Erythroblast (primary cell): ENCODE results near the gene KIRREL3.

Source experiments
- DNase-seq, 2 experiments: peaks; one replicate each; lab custom pipeline; 2025; lab: John Stamatoyannopoulos, UW
- GATA1 ChIP-seq: IDR thresholded peaks from 2 replicates; pipeline ENCODE4 v1.6.1; 2011; ENCODE audit warnings: low read depth, mild to moderate bottlenecking, control low read depth, low read length, moderate library complexity
- POLR2A ChIP-seq: IDR thresholded peaks from 2 replicates; pipeline ENCODE4 v1.6.1; 2011; ENCODE audit warnings: mild to moderate bottlenecking, low read length

The KIRREL3 gene

DNA sequence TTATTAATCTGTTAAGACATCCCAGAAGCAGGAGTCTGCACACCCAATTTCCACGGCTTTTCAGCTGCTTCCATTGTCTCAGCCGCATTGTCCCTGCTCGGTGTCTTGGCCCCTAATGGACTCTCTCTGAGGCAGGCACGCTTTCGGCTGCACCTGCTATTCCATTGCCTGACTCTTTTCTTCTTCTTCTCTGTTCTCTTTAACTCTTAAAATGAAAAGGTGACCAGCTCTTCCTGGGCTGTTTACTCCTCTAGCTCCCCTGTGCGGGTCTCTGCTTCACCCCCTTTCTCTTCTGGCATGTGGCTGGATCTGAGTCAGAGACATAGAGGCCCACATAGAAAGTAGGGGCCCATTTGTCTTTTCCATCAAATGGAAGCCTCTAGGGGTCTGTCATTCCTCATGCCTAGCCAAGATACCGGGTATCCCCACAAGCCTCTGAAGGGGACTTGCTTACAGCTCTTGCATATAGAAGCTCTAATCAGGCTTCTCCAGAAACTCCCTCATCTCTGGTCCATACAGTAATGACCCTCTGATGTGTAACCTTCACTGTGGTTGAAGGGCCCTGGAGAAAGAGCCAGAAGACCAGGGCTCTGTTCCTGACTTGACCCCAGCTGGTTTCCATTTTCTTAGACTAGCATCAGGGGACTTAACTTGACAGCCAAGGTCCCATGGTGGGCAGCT lies 401.2 kb downstream of the KIRREL3 start:
- TF ChIP-seq POLR2A (no peak), GATA1 (no peak)
- DNase-seq, result no peak

DNA sequence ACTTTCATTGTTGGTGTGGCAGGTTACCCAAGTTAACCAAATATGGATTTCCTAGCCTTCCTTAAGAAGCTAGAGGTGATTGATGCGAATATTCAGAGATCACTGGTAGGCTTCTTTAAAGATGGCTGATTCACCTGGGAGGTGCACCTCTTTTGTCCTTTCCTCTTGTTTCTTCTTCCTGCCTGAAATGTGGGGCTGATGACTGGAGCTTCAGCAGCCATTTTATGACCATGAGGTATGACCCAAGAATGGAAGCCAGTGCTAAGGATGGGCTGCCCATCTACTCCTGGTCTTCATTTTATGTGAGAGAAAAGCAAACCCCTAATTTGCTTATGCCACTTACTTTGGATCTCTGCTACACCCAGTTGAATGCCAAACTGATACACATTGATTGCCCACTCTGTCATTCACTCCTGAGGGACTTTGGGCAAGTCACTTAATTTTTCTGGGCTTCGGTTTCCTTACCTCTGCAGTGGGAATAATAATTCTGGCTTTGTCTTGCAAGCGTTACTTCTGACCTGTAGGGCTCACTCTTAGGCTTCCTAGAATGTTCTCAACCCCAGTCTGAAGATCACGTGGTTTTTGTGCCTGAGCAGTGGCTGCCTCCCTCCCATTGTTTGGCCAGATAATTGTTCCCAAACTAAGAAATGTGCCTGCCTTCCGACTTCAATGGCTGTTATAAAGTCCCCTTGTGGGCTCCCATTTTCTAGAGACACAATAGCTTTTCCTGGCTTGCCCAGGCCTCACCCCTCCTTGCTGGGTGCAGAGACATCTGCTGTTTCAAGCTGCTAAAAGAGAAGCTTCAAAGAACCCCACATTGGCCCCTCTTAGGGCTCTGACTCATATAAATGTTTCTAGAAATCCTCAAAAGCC lies 402.0 kb downstream of the KIRREL3 start:
- no peak for DNase-seq
- no peak for TF ChIP-seq POLR2A
- TF ChIP-seq GATA1, result no peak

DNA sequence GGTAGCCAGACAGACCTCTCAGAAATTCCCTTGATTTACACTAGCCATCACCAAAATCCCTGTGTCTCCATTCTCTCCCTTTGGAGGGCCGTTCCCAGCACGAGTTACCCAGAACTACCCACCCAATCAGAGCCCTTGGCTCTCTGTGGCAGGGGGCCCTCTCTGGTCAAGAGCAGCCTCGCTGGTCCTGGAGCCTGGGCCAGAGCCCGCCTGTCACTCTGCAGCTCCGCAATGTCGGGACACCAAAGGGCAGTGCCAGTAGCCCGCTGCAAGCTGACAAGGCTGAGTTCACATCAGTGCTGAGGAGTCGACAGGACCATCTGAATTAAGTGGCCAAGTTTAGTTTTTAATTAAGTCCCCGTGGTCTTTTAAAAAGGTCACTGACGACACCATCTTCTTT lies 403.5 kb downstream of the KIRREL3 start:
- no peak for DNase-seq
- no peak for TF ChIP-seq GATA1
- no peak for TF ChIP-seq POLR2A

DNA sequence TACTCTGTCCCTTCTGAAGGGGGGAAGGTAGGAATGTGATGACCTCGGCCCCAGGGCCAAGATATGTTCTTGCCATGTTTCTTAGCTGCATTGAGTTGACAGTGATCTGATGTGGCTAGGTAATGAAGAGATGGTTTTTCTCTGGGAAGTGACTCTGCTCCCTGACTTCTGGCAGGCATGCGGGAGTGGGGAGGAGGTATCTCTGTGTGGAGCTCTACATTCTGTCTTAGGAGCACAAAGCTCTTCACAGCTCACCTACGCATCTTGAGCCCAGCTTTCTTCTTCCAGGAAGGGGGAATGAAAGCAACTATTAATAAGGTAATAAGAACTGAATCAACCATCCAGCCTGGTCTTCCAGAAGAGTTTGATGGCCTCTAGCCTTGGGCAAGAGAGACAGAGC lies 404.1 kb downstream of the KIRREL3 start:
- no peak for DNase-seq
- TF ChIP-seq POLR2A (no peak), GATA1 (no peak)

DNA sequence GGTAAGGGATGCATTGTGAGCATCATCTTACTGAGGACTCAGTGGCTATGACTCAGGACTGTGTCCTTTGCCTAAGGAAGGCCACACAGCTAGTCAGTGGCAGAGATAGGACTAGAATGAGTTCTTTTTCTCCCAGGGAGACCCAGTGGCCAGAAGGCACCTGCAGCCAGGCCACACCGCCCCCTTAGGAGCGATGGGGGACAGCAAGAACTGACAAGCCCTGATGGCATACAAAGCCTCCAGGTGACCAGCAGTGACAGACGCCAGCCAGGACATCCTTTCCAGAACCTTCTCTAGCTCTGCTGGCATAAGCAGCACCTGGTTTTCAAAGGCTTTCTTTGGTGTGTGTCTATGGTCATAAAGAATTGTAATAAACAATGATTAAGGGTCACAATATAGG lies 405.0 kb downstream of the KIRREL3 start:
- no peak for DNase-seq
- TF ChIP-seq GATA1 (no peak), POLR2A (no peak)

DNA sequence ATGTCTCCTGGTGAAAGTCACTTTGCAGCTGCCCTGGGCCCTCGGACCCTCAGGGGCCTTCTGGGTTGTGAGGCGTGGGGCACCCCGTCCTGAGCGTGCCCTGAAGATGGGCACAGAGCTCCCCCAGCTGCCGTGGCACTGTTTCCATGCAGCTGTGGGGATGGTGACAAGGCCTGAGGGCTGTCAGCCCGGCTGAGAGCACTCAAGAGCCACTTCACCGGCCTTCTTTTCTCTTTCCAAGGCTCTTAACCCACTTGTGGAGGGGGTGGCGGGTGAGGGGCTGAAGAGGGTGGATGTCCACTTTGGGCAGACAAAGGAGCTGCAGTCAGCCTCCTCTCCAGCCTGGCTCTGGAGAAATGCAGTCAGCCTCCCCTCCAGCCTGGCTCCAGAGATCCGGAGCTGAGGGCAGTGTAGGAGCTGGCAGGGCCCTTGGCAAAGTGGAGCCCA lies 405.6 kb downstream of the KIRREL3 start:
- no peak for DNase-seq
- no peak for TF ChIP-seq POLR2A

DNA sequence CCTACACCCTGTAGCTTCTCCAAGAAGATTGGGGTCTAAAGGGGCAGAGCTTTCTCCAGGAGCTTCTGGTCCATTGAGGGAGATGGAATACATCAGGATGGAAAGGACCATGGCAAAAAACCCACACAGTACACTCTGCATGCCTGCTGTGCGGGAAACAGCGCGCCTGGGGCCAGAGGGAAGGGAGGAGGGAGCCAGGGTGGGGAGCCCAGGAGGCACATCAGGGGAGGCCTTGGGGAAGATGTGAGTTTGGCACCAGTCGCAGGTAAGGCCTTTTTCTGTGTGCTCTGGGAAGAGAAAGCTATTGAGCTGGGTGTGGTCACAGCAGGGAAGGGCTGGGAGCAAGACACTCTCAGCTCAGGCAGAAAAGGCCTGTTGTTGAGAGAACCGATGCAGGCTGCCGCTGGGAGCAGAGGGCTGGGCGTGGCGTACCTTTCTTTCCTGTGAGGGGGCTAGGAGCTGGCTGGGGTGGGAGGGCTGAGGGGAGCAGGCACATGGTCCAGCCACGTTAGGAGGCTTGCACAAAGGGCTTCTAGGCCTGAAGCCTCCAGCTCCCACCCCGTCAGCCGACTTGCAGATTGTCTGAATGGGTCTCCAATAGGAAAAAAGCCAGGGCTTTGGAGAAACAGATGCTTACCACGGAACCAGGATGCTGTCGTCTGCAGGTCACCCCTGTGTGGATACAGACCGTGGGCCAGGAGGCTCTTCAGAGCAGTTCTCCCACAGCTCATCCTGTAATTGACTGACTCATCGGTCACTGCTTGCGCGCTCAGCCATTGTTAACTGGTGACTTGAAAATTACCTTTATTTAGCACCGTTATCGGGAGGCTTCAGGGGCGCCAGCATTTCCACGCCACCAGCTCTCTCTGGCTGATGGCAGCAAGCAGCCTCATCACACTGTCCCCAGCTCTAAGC lies 407.8 kb downstream of the KIRREL3 start:
- TF ChIP-seq GATA1 (no peak), POLR2A (no peak)
- no peak for DNase-seq

DNA sequence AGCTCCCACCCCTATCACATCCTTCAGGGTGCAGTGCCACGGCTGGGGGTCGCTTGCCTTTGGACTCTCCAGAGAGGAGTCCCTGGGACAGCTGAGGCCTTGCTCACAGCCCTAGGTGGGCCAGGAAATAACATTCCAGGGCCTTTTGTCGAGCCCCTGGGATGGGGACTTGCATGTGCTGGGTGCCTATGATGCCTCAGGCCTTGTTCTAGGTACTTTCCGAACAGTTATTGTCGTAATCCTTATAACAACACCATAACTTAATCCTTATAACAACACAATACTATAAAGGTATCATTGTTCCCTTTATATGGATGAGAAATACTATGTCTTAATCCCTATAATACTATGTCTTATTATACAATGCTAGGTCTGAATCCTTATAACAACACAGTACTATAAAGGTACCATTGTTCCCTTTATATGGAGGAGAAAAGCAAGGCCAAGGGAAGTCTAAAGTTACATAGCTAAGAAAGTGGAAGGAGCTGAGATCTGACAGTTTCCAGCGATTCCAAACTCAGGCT lies 408.5 kb downstream of the KIRREL3 start:
- TF ChIP-seq GATA1 (no peak), POLR2A (no peak)
- no peak for DNase-seq

DNA sequence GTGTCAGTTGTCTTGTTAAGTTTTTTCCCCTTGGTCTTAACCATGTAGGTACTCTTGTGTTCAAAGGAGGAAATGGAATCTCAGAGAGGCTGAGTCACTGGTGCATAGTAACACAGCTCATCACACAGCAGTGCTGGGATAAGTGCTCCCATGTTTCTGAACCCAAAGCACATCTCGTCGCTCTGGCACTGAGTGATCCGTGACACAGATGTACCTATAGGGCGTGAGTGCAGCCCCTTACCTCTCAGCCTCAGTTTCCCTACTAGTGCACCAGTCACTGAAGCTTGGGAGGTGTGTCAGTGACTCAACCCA lies 411.1 kb downstream of the KIRREL3 start:
- DNase-seq, result no peak
- TF ChIP-seq POLR2A, result no peak
- TF ChIP-seq GATA1, result no peak

DNA sequence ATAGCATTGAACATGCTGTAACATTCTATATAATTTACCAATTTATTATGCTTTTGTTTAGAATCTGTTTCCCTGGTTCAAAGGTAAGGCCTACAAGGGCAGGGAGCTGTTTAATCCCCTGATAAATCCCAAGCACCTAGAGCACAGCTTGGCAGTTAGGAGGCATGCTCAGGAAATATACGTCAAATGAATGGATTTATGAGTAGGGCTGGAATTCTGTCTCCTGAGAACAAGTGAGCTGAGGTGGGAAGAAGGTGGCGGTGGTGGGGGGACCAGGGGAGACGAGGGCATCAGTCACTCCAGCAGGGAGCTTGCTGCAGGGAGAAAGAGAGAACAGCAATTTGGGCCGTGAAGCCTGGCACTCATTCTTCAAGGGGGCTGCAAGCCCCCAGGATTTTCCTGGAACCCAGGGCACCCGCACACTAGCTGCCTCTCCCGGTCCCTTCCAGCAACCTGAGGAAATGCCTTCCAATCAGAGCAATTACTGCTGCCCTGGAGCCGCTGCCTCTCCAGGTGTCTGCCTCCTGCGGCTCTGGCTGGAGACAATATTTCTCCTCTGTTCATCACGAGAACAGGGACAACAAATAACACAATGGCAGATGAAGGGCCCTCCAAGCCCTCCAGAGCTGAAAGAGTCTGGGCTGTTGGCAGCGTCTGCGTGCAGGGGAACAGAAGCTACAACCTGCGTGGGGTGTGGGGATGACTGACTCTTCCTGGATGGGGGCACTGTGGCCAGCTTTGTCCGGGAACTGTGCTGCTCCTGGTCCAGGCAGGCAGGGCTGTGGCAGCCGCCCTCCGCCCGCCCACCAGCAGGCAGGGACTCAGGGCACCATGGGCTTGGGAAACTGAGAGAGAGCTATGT lies 411.7 kb downstream of the KIRREL3 start:
- DNase-seq, result no peak

DNA sequence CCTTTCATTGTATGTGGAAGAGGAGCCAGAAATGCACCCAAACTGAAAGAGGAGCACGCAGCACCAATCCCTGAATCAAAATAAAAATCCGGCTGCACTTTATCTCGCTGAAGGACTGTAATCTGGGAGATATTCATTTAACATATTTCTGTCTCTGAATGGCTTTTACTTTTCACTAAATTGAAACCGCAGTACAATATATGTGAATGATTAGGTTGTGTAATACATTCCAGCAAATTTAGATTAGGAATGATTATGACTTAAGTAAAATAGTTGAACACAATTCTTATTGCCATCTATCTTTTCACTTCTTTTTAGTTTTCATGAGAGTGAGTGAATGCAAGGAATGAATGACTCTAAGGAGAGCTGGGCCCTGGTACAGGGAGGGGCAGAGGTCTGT lies 413.0 kb downstream of the KIRREL3 start:
- no peak for TF ChIP-seq GATA1
- TF ChIP-seq POLR2A, result no peak
- DNase-seq, result no peak

More for the DNA sequence above, 411.7 kb downstream of the KIRREL3 start:
- TF ChIP-seq GATA1 (no peak), POLR2A (no peak)

DNA sequence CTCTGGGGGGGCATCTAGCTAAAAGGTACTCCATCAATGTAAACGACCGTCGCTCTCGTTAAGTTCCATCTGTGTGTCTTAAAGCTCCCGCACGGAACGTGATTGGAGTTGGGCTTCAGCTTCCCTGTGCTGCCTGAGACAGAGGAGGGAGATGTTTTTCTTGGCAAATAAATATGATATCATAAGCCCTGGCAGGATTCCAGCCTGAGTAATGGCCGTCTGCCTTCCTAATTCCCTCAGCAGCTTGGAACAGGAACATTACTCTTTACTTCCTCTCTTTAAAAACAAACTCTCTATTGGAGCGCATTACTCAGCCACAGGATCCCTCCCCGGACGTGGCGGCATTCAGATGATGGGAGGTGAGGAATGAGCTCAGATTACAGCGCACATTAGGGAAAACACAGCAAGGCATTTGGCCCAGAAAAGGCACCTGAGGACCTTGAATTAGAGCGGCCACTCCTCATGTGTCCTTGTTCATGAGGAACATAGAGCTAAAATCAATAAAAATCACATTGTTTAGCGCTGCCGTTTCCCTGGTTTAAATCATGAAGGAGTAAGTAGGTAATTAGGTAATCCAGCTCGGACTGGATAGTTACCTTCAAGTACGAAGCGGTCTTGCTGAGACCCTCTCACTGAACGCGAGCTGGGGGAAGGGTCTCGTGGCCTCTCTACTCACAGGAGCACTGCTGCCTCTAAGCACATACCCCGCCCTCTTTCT lies 414.6 kb downstream of the KIRREL3 start:
- DNase-seq, result no peak
- TF ChIP-seq GATA1 (no peak), POLR2A (no peak)

DNA sequence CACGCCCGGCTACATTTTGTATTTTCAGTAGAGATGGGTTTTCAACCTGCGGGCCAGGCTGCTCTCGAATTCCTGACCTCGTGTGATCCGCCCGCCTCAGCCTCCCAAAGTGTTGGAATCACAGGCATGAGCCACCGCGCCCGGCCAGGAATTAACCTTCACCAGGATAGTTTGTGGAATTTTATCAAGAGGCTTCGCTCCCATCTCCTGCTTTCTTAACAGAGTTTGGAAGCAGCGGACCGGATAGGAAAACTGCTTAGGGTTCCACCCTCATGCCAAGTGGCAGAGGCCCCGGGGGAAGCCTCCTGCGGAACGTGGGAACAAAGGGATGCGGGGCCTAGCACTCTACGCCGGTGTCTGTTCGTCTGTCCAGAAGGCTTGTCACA lies 415.2 kb downstream of the KIRREL3 start:
- TF ChIP-seq POLR2A (no peak), GATA1 (no peak)
- DNase-seq, result no peak
